ENCODE measurements around the gene THAP10. TPM values are rescaled to one million over a fixed set of nuclear protein-coding genes. Genes with fewer than 3 reads are reported as not detected.

Gene THAP10
- total RNA-seq, 1 donor from 2014 or later: 1.7 TPM

DNA sequence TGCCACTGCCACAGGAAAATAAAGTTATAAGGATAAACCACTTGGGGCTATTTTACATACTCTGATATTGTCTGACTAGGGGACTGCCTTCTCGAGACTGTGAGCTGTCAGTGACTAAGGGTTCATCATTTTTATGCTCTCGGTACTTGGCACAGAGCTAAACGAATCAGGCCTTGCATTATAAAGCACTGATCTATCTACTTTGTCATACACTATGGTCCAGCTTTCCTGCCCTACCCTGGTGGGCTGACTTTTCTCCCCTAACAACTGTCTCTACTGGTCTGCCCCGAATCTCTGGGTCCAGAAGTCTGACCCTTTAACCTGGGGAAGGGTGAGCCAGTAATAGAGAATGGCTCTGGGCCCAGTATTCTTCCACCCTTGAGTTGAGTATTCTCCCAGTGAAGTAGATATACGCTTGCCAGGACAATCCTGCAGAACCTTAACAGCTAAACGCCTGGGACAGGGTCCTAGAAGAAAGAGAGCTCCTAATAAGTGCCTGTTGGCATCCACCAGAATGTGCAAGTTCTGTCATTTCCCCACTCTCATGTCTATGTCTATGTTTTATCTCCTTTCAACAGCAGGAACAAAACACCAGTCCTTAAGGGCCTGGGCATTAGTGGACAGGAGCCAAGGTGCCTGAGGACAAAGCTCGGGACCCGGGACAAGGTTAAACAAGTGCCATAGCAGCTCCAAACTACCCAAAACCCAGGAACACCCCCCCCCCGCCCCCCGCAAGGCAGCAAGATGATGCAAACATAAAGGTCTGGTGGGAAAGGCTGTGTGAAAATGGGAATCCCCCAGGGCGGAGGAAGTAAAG, 39.5 kb downstream of the THAP10 start:
- Mint-ChIP-seq H3K27ac (ENCODE audit: unreplicated experiment) (peak overlapping the region; percentile 95), H3K36me3 (ENCODE audit: unreplicated experiment) (peaks cover 30% of the 10 kb centered on the region), H3K4me1 (ENCODE audit: unreplicated experiment) (peaks cover 67% of the 10 kb centered on the region), H3K4me3 (ENCODE audit: unreplicated experiment) (peak overlapping the region; percentile 90), H3K9me3 (ENCODE audit: unreplicated experiment) (no peaks in the 10 kb centered on the region), H3K27me3 (ENCODE audit: unreplicated experiment) (no peaks in the 10 kb centered on the region)
- no peak for TF ChIP-seq CTCF (IDR thresholded peaks at IDR 0.05)
- no peak for DNase-seq (ENCODE audit: extremely low spot score, unreplicated experiment)

DNA sequence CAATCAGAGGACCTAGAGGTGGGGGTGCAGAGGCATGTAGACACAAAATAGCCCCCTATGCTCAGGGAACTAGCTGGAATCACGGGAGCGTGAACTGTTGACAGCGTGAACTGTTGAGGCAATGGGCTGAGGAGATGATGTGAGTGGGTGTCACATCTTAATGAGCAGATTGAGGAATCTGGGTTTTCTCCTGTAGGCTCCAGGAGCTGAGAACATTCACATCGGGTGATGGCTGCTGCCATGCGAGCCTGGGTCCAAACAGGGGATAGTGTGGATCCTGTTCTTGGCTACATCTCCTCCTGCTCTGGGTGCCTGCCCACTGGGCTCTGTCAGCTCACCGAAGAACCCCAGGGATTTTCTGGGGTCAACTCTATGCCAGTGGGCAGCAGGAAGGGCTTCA, 40.3 kb downstream of the THAP10 start:
- Mint-ChIP-seq H3K27me3 (ENCODE audit: unreplicated experiment) (no peaks in the 10 kb centered on the region), H3K4me3 (ENCODE audit: unreplicated experiment) (peak overlapping the region; percentile 90), H3K4me1 (ENCODE audit: unreplicated experiment) (peaks cover 61% of the 10 kb centered on the region), H3K36me3 (ENCODE audit: unreplicated experiment) (peaks cover 36% of the 10 kb centered on the region), H3K27ac (ENCODE audit: unreplicated experiment) (peak overlapping the region; percentile 95), H3K9me3 (ENCODE audit: unreplicated experiment) (no peaks in the 10 kb centered on the region)
- no peak for DNase-seq (ENCODE audit: extremely low spot score, unreplicated experiment)
- no peak for TF ChIP-seq CTCF (IDR thresholded peaks at IDR 0.05)

DNA sequence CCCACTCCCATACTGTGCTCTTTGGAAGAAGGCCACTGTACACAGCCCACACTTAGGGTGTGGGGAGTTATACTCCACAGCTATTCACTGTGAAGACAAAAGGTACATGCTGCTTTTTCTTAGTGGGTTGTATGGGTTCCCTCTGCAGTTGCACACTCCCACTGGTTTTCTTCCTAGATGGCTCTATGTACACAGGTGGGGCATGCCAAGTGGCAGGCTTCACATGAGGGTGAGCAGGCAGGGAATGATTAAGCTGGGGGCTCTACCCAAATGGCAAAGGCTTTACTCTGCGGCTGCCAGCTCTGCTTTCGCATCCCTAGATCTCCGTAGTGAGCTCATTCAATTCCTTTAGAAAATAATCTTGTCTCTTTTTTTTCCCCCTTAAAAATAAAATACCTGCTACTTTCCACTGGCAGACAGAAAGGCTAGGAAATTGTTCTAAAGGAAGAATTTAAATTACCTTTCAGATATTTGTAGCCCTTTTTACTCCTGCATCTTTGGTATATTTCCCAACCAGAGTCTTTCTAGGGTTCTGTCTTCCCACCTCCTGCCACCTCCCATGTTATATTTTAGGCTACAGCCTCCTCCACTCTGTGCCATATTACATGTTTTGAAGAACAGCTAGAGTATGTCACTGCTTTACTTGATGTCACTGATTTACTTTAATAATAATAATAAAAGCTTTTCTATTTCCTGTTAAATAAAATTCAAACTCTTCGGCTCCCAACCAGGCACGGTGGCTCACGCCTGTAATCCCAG, 46.5 kb downstream of the THAP10 start:
- no peak for DNase-seq (ENCODE audit: extremely low spot score, unreplicated experiment)
- Mint-ChIP-seq H3K4me3 (ENCODE audit: unreplicated experiment) (no peak overlapping the region), H3K36me3 (ENCODE audit: unreplicated experiment) (peaks cover 54% of the 10 kb centered on the region), H3K4me1 (ENCODE audit: unreplicated experiment) (peaks cover 21% of the 10 kb centered on the region), H3K27ac (ENCODE audit: unreplicated experiment) (no peak overlapping the region), H3K27me3 (ENCODE audit: unreplicated experiment) (no peaks in the 10 kb centered on the region), H3K9me3 (ENCODE audit: unreplicated experiment) (peaks cover 5% of the 10 kb centered on the region)
- TF ChIP-seq CTCF (IDR thresholded peaks at IDR 0.05): no peak

DNA sequence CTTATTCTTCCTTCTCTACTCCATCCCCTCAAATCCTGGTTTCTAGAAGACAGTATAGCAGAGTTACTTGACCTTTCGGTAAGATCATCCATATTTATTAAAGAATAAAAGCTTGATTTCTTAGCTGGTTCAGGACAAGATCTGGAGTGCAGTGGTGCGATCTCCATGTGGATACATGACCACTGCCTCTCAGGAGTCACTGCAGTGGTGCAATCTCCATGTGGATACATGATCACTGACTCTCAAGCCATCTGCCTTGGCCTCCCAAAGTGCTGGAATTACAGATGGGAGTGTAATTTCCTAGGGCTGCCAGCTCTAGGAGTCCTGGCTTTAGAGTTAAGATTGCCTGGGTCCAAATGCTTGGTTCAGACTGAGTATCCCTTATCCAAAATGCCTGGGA, 54.8 kb downstream of the THAP10 start:
- peaks cover 55% of the 10 kb centered on the region for H3K4me1 Mint-ChIP-seq (ENCODE audit: unreplicated experiment)
- DNase-seq (ENCODE audit: extremely low spot score, unreplicated experiment): peak; percentile 17
- H3K9me3 Mint-ChIP-seq (ENCODE audit: unreplicated experiment): peaks cover 5% of the 10 kb centered on the region
- peaks cover 51% of the 10 kb centered on the region for H3K36me3 Mint-ChIP-seq (ENCODE audit: unreplicated experiment)
- H3K27me3 Mint-ChIP-seq (ENCODE audit: unreplicated experiment): no peaks in the 10 kb centered on the region
- no peak overlapping the region for H3K4me3 Mint-ChIP-seq (ENCODE audit: unreplicated experiment)
- H3K27ac Mint-ChIP-seq (ENCODE audit: unreplicated experiment): no peak overlapping the region
- no peak for TF ChIP-seq CTCF (IDR thresholded peaks at IDR 0.05)

GRCh38 chr15:70835841-70836240, 56.4 kb downstream of the THAP10 start:
- H3K27ac Mint-ChIP-seq (ENCODE audit: unreplicated experiment): no peak overlapping the region
- H3K4me1 Mint-ChIP-seq (ENCODE audit: unreplicated experiment): peaks cover 55% of the 10 kb centered on the region
- H3K4me3 Mint-ChIP-seq (ENCODE audit: unreplicated experiment): no peak overlapping the region
- DNase-seq (ENCODE audit: extremely low spot score, unreplicated experiment): peak; percentile 4
- H3K27me3 Mint-ChIP-seq (ENCODE audit: unreplicated experiment): no peaks in the 10 kb centered on the region
- peaks cover 51% of the 10 kb centered on the region for H3K36me3 Mint-ChIP-seq (ENCODE audit: unreplicated experiment)
- H3K9me3 Mint-ChIP-seq (ENCODE audit: unreplicated experiment): no peaks in the 10 kb centered on the region
- TF ChIP-seq CTCF (IDR thresholded peaks at IDR 0.05): no peak
